Measurements from ENCODE around the gene SLC2A6. TPM values are rescaled to one million over a fixed set of nuclear protein-coding genes. Genes with fewer than 3 reads are reported as not detected.

The SLC2A6 gene
- total and polyA plus RNA-seq, 2 donors from 2014 or later: 2.5 to 5.8 TPM

GRCh38 chr9:133468374-133468773 is 10.5 kb downstream of the SLC2A6 start:
- H3K4me1 ChIP-seq (ENCODE audit: control insufficient read depth in 2 of 3, insufficient read depth in 2 of 3, low read depth in 1 of 3, low read length in 3 of 3): no peaks in the 10 kb centered on the region

GRCh38 chr9:133467101-133467500 is 11.8 kb downstream of the SLC2A6 start:
- H3K27ac ChIP-seq (ENCODE audit: low read depth in 2 of 2, low read length in 2 of 2): no peak overlapping the region
- H3K36me3 ChIP-seq (ENCODE audit: control insufficient read depth in 2 of 3, insufficient read depth in 3 of 3, low read length in 3 of 3): peaks cover 0 to 15% (median 0%) of the 10 kb centered on the region in 3 donors
- intact Hi-C loops (cut with DNase I): no loop called here
- H3K9ac ChIP-seq (ENCODE audit: low read length in 3 of 3): no peak overlapping the region
- no peak for TF ChIP-seq CTCF (IDR thresholded peaks at IDR 0.05; ENCODE audit: borderline replicate concordance, extremely low read depth, insufficient read depth)
- peaks cover 0 to 9% (median 0%) of the 10 kb centered on the region in 3 donors for H3K4me1 ChIP-seq (ENCODE audit: control insufficient read depth in 2 of 3, insufficient read depth in 2 of 3, low read depth in 1 of 3, low read length in 3 of 3)
- no peak for DNase-seq
- no peak for FAIRE-seq
- H3K4me3 ChIP-seq (ENCODE audit: low read length in 3 of 3): no peak overlapping the region
- H3K27me3 ChIP-seq (ENCODE audit: control insufficient read depth, insufficient read depth, low read length): no peaks in the 10 kb centered on the region
- no peaks in the 10 kb centered on the region for H3K9me3 ChIP-seq (ENCODE audit: control insufficient read depth in 2 of 3, insufficient read depth in 1 of 3, low read length in 3 of 3)

More at GRCh38 chr9:133468374-133468773, 10.5 kb downstream of the SLC2A6 start:
- Histone ChIP-seq H3K9me3 (ENCODE audit: control insufficient read depth in 2 of 3, insufficient read depth in 1 of 3, low read length in 3 of 3) (no peaks in the 10 kb centered on the region), H3K9ac (ENCODE audit: low read length in 3 of 3) (no peak overlapping the region), H3K27me3 (ENCODE audit: control insufficient read depth, insufficient read depth, low read length) (no peaks in the 10 kb centered on the region), H3K36me3 (ENCODE audit: control insufficient read depth in 2 of 3, insufficient read depth in 3 of 3, low read length in 3 of 3) (peaks cover 0 to 13% (median 0%) of the 10 kb centered on the region in 3 donors), H3K27ac (ENCODE audit: low read depth in 2 of 2, low read length in 2 of 2) (no peak overlapping the region), H3K4me3 (ENCODE audit: low read length in 3 of 3) (no peak overlapping the region)
- FAIRE-seq: no peak
- TF ChIP-seq CTCF (IDR thresholded peaks at IDR 0.05; ENCODE audit: borderline replicate concordance, extremely low read depth, insufficient read depth): no peak
- intact Hi-C loops (cut with DNase I): no loop called here
- no peak for DNase-seq

- H3K9me3 ChIP-seq (ENCODE audit: control insufficient read depth in 2 of 3, insufficient read depth in 1 of 3, low read length in 3 of 3): no peaks in the 10 kb centered on the region
- TF ChIP-seq CTCF (IDR thresholded peaks at IDR 0.05; ENCODE audit: borderline replicate concordance, extremely low read depth, insufficient read depth): no peak
- DNase-seq: no peak
- H3K27me3 ChIP-seq (ENCODE audit: control insufficient read depth, insufficient read depth, low read length): no peaks in the 10 kb centered on the region
- intact Hi-C loops (cut with DNase I): no loop called here
- no peak overlapping the region for H3K4me3 ChIP-seq (ENCODE audit: low read length in 3 of 3)
- no peak for FAIRE-seq
- H3K4me1 ChIP-seq (ENCODE audit: control insufficient read depth in 2 of 3, insufficient read depth in 2 of 3, low read depth in 1 of 3, low read length in 3 of 3): peaks cover 0 to 17% (median 3%) of the 10 kb centered on the region in 3 donors
- no peak overlapping the region for H3K9ac ChIP-seq (ENCODE audit: low read length in 3 of 3)
- peaks cover 0 to 15% (median 0%) of the 10 kb centered on the region in 3 donors for H3K36me3 ChIP-seq (ENCODE audit: control insufficient read depth in 2 of 3, insufficient read depth in 3 of 3, low read length in 3 of 3)
- H3K27ac ChIP-seq (ENCODE audit: low read depth in 2 of 2, low read length in 2 of 2): no peak overlapping the region
These were observed 12.9 kb downstream of the SLC2A6 start for GRCh38 chr9:133465984-133466383.

- no peak for TF ChIP-seq CTCF (IDR thresholded peaks at IDR 0.05; ENCODE audit: borderline replicate concordance, extremely low read depth, insufficient read depth)
- no peaks in the 10 kb centered on the region for H3K9me3 ChIP-seq (ENCODE audit: control insufficient read depth in 2 of 3, insufficient read depth in 1 of 3, low read length in 3 of 3)
These were observed 14.3 kb downstream of the SLC2A6 start for GRCh38 chr9:133464638-133465037.

More at GRCh38 chr9:133464638-133465037, 14.3 kb downstream of the SLC2A6 start:
- intact Hi-C loops (cut with DNase I): no loop called here
- Histone ChIP-seq H3K36me3 (ENCODE audit: control insufficient read depth in 2 of 3, insufficient read depth in 3 of 3, low read length in 3 of 3) (peaks cover 0 to 15% (median 0%) of the 10 kb centered on the region in 3 donors), H3K27ac (ENCODE audit: low read depth in 2 of 2, low read length in 2 of 2) (no peak overlapping the region), H3K4me3 (ENCODE audit: low read length in 3 of 3) (no peak overlapping the region), H3K27me3 (ENCODE audit: control insufficient read depth, insufficient read depth, low read length) (no peaks in the 10 kb centered on the region), H3K9ac (ENCODE audit: low read length in 3 of 3) (no peak overlapping the region), H3K4me1 (ENCODE audit: control insufficient read depth in 2 of 3, insufficient read depth in 2 of 3, low read depth in 1 of 3, low read length in 3 of 3) (peaks cover 0 to 20% (median 6%) of the 10 kb centered on the region in 3 donors)
- no peak for DNase-seq
- no peak for FAIRE-seq

Data from kidney (tissue), 14 donors.